Activated gamma-delta T cell treated with Interleukin-2 at 50 U/mL for 16 hours (primary cell): ENCODE measurements around the gene PVR.
A peak's percentile ranks its signal among the peaks of the same experiment; 100 is the strongest.
"Not testable (repeated sequence)": the region's sequence is repeated elsewhere in the genome, so short reads cannot be mapped to it uniquely, and the experiment has no call there.

Experiments
- DNase-seq: peaks from one replicate; pipeline ENCODE4 v3.0.0-alpha.2; 2020

Gene PVR, protein sequence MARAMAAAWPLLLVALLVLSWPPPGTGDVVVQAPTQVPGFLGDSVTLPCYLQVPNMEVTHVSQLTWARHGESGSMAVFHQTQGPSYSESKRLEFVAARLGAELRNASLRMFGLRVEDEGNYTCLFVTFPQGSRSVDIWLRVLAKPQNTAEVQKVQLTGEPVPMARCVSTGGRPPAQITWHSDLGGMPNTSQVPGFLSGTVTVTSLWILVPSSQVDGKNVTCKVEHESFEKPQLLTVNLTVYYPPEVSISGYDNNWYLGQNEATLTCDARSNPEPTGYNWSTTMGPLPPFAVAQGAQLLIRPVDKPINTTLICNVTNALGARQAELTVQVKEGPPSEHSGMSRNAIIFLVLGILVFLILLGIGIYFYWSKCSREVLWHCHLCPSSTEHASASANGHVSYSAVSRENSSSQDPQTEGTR

GRCh38 chr19:44643605-44644401 is at the start of gene PVR:
Gene PVR (plus strand): TSS chr19:44643910. CDS start chr19:44644097, 187 bp downstream.
- peak; percentile 9 for DNase-seq

DNA sequence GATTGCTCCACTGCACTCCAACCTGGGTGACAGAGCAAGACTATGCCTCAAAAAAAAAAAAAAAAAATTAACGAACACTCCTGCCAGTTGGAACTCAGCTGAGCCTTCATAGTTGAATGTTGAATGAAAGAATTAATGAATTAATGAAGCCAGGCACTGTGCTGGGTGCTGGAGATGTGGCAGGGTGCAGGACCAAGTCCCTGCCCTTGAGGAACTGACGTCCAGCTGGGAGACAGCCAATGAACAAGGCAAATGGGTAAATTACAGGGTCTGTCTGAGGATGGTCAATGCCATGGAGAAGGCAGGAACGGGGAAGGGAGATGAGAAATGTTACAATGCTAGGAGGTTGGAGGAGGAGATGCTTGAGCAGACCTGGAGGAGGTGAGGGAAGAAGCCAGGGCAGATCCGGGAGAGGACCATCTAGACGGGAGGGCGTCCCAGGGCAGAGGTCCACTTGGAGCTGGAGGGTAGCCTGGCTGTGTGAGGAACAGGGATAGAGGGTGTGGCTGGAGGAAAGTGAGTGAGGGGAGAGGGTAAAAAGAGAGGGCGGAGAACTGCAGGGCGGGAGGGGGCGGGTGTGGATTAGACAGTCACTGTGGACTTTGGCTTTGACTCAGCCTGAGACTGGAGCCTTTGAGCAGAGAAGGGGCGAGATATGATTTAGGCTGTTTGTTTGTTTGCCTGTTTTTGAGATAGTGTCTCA is 47.1 kb upstream of the PVR start:
- DNase-seq = no peak

- DNase-seq = no peak
Observed at GRCh38 chr19:44597131-44597491, 46.6 kb upstream of the PVR start.

GRCh38 chr19:44598355-44598754 is 45.4 kb upstream of the PVR start:
- no peak for DNase-seq

- no peak for DNase-seq
Observed at GRCh38 chr19:44598880-44599279, 44.8 kb upstream of the PVR start.

- DNase-seq = no peak
Observed at GRCh38 chr19:44600466-44600865, 43.2 kb upstream of the PVR start.

DNA sequence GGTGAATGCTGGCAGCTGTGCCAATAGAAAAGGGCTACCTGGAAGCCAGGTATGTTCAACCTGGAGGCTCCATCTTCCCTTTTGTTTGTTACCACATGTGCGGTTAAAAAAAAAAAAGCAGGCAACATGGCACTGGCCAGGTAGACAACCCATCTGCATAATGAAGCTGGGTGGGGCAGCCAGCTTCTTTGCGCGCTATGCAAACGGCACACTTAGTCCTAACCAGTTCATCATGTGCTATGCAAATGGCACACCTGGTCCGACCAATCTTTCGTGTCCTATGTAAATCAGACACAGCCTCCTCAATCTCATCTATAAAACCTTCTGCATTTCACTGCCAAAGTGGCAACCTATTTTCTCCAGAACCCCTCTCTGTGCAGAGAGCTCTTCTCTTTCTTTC is 41.6 kb upstream of the PVR start:
- DNase-seq = no peak

DNA sequence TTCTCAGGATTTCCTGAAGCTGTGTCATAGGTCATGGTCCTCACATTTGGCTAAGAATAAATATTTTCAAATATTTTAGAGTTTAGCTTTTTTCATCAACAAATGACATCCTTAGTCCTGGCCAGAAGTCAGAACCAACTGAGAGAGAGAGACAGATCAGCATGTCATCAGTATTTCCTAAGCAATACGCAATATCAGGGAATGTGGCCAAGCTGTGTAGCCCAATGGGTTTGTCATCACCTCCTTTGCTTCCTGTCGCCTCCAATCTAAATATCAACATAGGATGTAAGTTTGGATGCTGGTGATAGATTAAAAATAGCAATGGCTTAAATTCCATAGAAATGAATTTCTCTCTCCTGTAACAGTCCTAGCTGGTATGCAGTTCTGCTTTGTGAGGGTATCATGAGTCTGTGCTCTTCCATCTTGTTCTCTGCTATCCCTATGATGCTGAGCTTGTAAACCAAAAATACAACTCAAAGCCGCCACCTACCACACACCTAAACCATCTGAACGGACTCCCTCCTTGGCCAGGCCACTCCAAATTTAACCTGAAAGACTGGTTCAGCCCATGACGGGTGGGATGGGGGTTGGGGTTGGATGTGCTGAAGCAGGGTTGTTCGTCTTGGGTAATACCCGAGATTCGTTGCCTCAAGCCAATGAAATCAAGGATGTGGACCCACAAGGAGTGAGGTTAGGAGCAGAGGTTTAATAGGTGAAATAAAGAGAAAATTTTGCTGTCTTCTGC is 40.3 kb upstream of the PVR start:
- no peak for DNase-seq

- no peak for DNase-seq
Observed at GRCh38 chr19:44604241-44604640, 39.5 kb upstream of the PVR start.

GRCh38 chr19:44605547-44605946 is 38.2 kb upstream of the PVR start:
- DNase-seq = no peak

DNA sequence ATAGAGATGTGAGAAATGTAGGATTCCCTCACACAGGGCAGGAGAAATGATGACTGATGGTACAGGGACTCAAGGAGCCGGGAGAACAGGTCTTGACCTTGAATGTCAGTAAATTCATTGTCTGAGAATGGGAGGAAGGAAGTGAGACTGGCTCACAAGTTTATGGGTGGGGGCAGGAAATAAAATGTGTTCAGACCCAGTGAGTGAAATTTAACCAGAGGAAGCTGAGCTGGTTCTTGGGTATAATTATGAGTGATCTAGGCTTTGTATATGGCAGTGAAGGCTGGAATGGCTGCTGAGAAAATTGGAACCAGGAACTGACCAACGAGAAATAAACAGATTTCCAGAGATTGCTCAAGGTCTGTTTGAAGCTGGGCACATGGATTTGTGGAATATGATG is 36.7 kb upstream of the PVR start:
- DNase-seq = no peak

GRCh38 chr19:44607917-44608316 is 35.8 kb upstream of the PVR start:
- DNase-seq = no peak

DNA sequence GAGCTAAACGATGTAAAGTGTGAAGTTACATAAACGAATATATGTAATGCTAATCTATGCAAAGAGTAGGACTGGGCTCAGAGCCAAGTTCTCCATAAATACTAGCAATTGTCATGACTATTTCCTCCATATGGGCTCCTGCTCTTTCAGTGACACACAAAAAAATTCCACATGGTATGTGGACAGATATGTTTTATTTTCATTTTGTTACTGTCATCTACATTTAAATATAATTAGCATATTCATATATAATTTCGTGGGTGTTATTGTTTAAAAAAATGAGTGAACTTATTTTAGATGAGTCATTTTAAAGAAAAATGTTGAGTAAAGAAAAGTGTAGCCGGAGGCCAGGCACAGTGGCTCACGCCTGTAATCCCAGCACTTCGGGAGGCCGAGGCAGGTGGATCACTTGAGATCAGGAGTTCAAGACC is 35.3 kb upstream of the PVR start:
- DNase-seq = no peak

GRCh38 chr19:44609219-44609618 is 34.5 kb upstream of the PVR start:
- no peak for DNase-seq

GRCh38 chr19:44610497-44610896 is 33.2 kb upstream of the PVR start:
- not testable (repeated sequence) for DNase-seq

- no peak for DNase-seq
Observed at GRCh38 chr19:44611812-44612295, 31.9 kb upstream of the PVR start.

DNA sequence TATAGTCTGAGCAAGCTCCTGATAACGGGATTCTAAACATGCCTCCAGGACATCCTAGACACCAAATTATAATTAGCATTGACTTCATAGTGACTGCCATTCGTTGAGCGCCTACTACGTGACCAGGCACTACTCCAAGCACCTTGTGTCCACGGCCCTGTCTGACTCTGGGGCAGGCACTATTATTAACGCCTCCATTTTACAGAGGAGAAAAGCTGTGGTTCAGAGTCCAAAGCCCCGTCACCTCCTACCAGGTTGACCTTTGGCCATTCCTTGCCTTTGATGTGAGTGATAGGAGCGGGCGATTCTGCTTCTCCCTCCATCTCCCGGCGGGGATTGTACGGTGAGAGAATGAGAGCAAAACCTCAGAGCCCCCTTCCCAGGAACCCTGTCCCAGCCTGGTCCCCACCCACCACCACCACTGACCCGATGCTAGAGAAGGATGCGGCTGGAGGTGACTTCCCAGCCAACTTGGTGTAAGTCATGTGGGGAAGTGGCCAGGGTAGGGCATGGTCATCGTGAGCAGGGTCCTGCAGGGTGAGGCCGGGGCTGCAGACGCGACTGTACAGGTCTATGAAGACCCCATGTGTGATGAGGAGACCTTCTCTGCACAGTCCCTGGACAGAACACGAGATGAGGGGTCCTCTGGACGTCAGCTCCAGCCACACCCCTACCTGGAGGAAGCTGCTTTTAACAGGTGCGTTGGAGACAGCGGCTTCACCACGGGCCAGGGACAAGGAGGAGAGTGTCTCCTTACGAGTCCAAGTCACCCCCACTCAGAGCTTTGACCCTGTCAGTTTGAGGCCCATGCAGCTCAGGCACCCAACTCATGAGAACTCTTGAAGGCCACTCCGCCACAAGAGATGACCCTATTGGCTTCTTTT is 30.2 kb upstream of the PVR start, which contains the start of gene IGSF23:
Gene IGSF23, plus strand, starts transcription at position 269 of the 884 bp plus-strand sequence. Its CDS starts 83 bp downstream, at position 352.
- DNase-seq = no peak

DNA sequence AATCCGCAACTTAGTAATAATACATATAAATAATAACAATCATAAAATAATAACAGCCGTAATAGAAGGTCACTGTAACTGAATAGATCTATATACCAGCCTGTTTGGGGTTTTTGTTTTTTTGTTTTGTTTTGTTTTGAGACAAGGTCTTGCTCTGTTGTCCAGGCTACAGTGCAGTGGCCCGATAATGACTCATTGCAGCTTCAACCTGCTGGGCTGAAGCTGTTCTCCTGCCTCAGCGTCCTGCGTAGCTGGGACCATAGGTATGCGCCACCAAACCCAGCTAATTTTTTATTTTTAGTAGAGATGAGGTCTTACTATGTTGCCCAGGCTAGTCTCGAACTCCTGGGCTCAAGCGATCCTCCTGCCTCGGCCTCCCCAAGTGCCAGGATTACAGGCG is 29.4 kb upstream of the PVR start:
- no peak for DNase-seq

DNA sequence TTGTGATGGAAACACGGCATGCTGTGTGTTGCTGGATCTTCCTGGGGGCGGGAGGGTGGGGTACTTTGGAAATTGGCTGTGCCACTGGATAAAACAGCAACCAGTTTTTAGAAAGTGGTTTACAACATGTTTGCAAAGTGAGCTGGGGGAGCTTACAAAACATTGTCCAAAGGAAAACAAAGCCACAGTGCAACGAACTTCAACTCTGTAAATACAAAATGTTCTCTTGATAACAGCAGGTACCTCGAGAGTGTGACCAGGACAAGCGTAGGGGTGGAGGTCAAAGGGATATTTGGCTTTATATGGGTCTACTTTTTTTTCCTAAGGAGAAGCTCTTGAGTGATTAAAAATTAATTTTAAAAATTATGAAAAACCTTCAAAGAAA is 27.9 kb upstream of the PVR start:
- no peak for DNase-seq

DNA sequence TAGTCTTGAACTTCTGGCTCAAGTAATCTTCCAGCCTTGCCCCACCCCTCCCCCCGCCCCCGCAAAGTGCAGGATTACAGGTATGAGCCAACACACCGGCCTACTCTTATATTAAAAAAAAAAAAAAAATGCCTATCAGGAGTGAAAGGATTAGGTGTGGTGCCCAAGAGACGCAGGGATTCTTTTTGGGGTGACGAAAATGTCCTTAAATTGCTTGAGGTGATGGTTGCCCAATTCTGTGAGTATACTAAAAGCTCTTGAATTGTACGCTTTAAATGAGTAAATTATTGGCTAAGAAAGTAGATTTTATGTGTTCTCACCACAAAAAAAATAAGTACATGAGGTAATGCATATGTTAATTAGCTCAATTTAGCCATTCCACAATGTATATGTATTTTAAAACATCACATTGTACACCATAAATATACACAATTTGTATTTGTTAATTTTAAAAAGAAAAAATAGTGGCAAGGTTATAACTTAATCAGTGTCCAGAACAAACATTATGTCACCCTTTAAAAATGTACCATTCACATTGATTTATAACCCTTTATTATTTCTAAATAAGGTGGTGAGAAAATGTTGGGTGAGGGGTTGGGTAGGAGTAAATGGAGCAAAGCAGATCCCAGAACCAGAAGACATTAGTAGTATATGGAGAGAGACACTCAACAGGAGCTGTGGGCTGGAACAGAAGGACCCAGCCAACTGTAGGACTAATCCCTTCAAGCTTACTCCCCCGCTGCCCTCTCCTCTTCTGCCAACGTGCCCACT is 26.4 kb upstream of the PVR start:
- no peak for DNase-seq
